HCT116 (cell line): ENCODE measurements around the gene NCSTN. TPM values are rescaled to one million over a fixed set of nuclear protein-coding genes. Genes with fewer than 3 reads are reported as not detected.

ENCODE experiments used
- ATAC-seq: fragments of 200-7000 bp; cut with Tn5 transposase; 2 replicates; pipeline ENCODE4 v1.9.1; 2020; ENCODE audit warnings: mild to moderate bottlenecking, moderate library complexity
- BruUV-seq: library from RNA; stranded (reverse); fragments of 400-500 nt; replicated peaks from 2 replicates; lab custom pipeline; 2021; lab: Mats Ljungman, UMichigan
- CTCF ChIA-PET: fragments of 300-600 bp; sonication (Branson Sonifier 250); formaldehyde crosslinking; loops from one replicate; lab custom pipeline; 2021; ENCODE audit warnings: antibody characterized with exemption; lab: Charles Lee
- POLR2A ChIA-PET: fragments of 300-600, 350-600 bp; sonication (Branson Sonifier 250); formaldehyde crosslinking; loops from one replicate; lab custom pipeline; 2021; ENCODE audit warnings: antibody characterized with exemption; lab: Charles Lee
- RAD21 ChIA-PET, 2 experiments: fragments of 300-600 bp; sonication (Branson Sonifier 250); formaldehyde crosslinking; loops; one replicate each; lab custom pipeline; 2023; ENCODE audit warnings: low total read pairs in 2 of 2; ENCODE audit not compliant: uncharacterized antibody in 2 of 2, unreplicated experiment in 2 of 2, low non-redundant PET in 1 of 2; lab: Charles Lee
- DNase-seq: peaks from one replicate; pipeline ENCODE4 v3.0.0-alpha.2; 2010; ENCODE audit warnings: low read depth, low spot score
- H2AFZ ChIP-seq: fragments of 200-600 bp; shearing (Covaris generic), sonication (generic); 2 replicates; pipeline ENCODE4 v1.6.1; 2017; ENCODE audit warnings: low read depth, mixed run types, mixed read lengths, antibody characterized with exemption, low read length; ENCODE audit not compliant: poor library complexity, severe bottlenecking
- H3K27ac ChIP-seq: 2 replicates; pipeline ENCODE4 v1.5.1; 2012; ENCODE audit warnings: low read depth, low read length
- H3K27me3 ChIP-seq: fragments of 200-600 bp; sonication (generic); 2 replicates; pipeline ENCODE4 v1.6.1; 2016; ENCODE audit warnings: mixed run types, low read length, mixed read lengths; ENCODE audit not compliant: insufficient read depth
- H3K36me3 ChIP-seq, 2 experiments: fragments of 200-500 bp in 1 of 2; fragments of 200-600 bp in 1 of 2; sonication (Bioruptor generic) in 1 of 2; sonication (generic) in 1 of 2; 2 replicates each; pipeline versions ENCODE4 v1.5.1 to v1.6.1; 2014 to 2016; ENCODE audit warnings: low read length in 2 of 2, inconsistent platforms in 1 of 2, mixed read lengths in 1 of 2, mixed run types in 1 of 2; ENCODE audit not compliant: insufficient read depth in 2 of 2, control insufficient read depth in 1 of 2
- H3K4me1 ChIP-seq, 2 experiments: fragments of 200-600 bp in 1 of 2; sonication (generic) in 1 of 2; 2 replicates each; pipeline versions ENCODE4 v1.5.1 to v1.6.1; 2012 to 2017; ENCODE audit warnings: low read length in 2 of 2, inconsistent platforms in 1 of 2, mild to moderate bottlenecking in 1 of 2, mixed read lengths in 1 of 2, mixed run types in 1 of 2, moderate library complexity in 1 of 2; ENCODE audit not compliant: insufficient read depth in 2 of 2, control insufficient read depth in 1 of 2
- H3K4me2 ChIP-seq: fragments of 200-600 bp; sonication (generic); 2 replicates; pipeline ENCODE4 v1.6.1; 2017; ENCODE audit warnings: mixed run types, low read length, mixed read lengths
- H3K4me3 ChIP-seq, 2 experiments: fragments of 200-600 bp in 1 of 2; sonication (generic) in 1 of 2; replicated peaks in 1 of 2; 2 replicates each; pipeline ENCODE4 v1.5.1; 2011 to 2016; ENCODE audit warnings: low read length in 2 of 2, control low read depth in 1 of 2, low read depth in 1 of 2, mild to moderate bottlenecking in 1 of 2, mixed read lengths in 1 of 2, mixed run types in 1 of 2
- H3K79me2 ChIP-seq: fragments of 200-600 bp; sonication (generic); 2 replicates; pipeline ENCODE4 v1.6.1; 2017; ENCODE audit warnings: mild to moderate bottlenecking, mixed run types, low read length, moderate library complexity, mixed read lengths; ENCODE audit not compliant: insufficient read depth
- H3K9ac ChIP-seq: fragments of 200-600 bp; sonication (generic); 2 replicates; pipeline ENCODE4 v1.6.1; 2016; ENCODE audit warnings: low read length, mixed read lengths
- H3K9me2 ChIP-seq: fragments of 200-600 bp; sonication (generic), shearing (Covaris generic); 2 replicates; pipeline ENCODE4 v1.6.1; 2017; ENCODE audit warnings: mixed run types, mild to moderate bottlenecking, moderate library complexity; ENCODE audit not compliant: insufficient read depth
- H3K9me3 ChIP-seq, 2 experiments: fragments of 200-500 bp in 1 of 2; fragments of 200-600 bp in 1 of 2; sonication (Bioruptor generic) in 1 of 2; sonication (generic) in 1 of 2; 2 replicates each; pipeline ENCODE4 v1.6.1; 2014 to 2017; ENCODE audit warnings: low read length in 2 of 2, mixed read lengths in 2 of 2, inconsistent platforms in 1 of 2, low read depth in 1 of 2, mild to moderate bottlenecking in 1 of 2, mixed run types in 1 of 2, moderate library complexity in 1 of 2; ENCODE audit not compliant: control insufficient read depth in 1 of 2, insufficient read depth in 1 of 2
- H4K20me1 ChIP-seq: fragments of 200-600 bp; sonication (generic), shearing (Covaris generic); 2 replicates; pipeline ENCODE4 v1.6.1; 2017; ENCODE audit warnings: mixed run types, mild to moderate bottlenecking, moderate library complexity; ENCODE audit not compliant: insufficient read depth
- CBX3 ChIP-seq: IDR thresholded peaks from 2 replicates; pipeline ENCODE4 v1.6.1; 2012; ENCODE audit warnings: low read depth
- CEBPB ChIP-seq: IDR thresholded peaks from 2 replicates; pipeline ENCODE4 v1.6.1; 2012; ENCODE audit warnings: low read depth
- EGR1 ChIP-seq: IDR thresholded peaks from 2 replicates; pipeline ENCODE4 v1.6.1; 2012; ENCODE audit warnings: low read depth
- ELF1 ChIP-seq: IDR thresholded peaks from 2 replicates; pipeline ENCODE4 v1.6.1; 2012; ENCODE audit warnings: low read depth, borderline replicate concordance
- EZH2phosphoT487 ChIP-seq: fragments of 200-600 bp; IDR thresholded peaks from 2 replicates; pipeline ENCODE4 v1.6.1; 2018; ENCODE audit warnings: antibody characterized with exemption, borderline replicate concordance
- JUND ChIP-seq: IDR thresholded peaks from 2 replicates; pipeline ENCODE4 v1.6.1; 2012
- POLR2A ChIP-seq: IDR thresholded peaks from 2 replicates; pipeline ENCODE4 v1.7.0; 2011; ENCODE audit warnings: borderline replicate concordance; ENCODE audit not compliant: insufficient read depth, insufficient read length; ENCODE audit errors: extremely low read depth
- RAD21 ChIP-seq: IDR thresholded peaks from 2 replicates; pipeline ENCODE4 v1.6.1; 2012; ENCODE audit warnings: low read depth, mild to moderate bottlenecking
- SP1 ChIP-seq: IDR thresholded peaks from 2 replicates; pipeline ENCODE4 v1.6.1; 2012; ENCODE audit warnings: low read depth
- SRF ChIP-seq: IDR thresholded peaks from 2 replicates; pipeline ENCODE4 v1.6.1; 2012; ENCODE audit warnings: low read depth
- TCF7L2 ChIP-seq: IDR thresholded peaks from 2 replicates; pipeline ENCODE4 v1.7.0; 2011; ENCODE audit warnings: borderline replicate concordance, inconsistent platforms; ENCODE audit not compliant: insufficient read depth, insufficient read length; ENCODE audit errors: extremely low read depth
- ZNF274 ChIP-seq: fragments of 200-500 bp; sonication (Bioruptor generic); IDR thresholded peaks from 2 replicates; pipeline ENCODE4 v1.6.1; 2014; ENCODE audit warnings: mild to moderate bottlenecking, low read depth, low read length, inconsistent platforms
- intact Hi-C: fragments of 100-400 bp; cut with micrococcal nuclease; formaldehyde crosslinking; loops from 2 replicates; pipeline ENCODE4 v1.10.0; 2022
- total RNA-seq: library from RNA; stranded (reverse); gene quantifications from one replicate; pipeline ENCODE4 v1.2.1, GENCODE V29; 2021; ENCODE audit not compliant: unreplicated experiment
- TF ChIP-seq, protein P1 (sequence below): IDR thresholded peaks from 2 replicates; pipeline ENCODE4 v1.6.1; 2012; ENCODE audit warnings: low read depth
- TF ChIP-seq, protein P2 (sequence below): IDR thresholded peaks from 2 replicates; pipeline ENCODE4 v1.6.1; 2011; ENCODE audit warnings: mild to moderate bottlenecking, low read length, moderate library complexity; ENCODE audit not compliant: insufficient replicate concordance; ENCODE audit errors: extremely low read depth
- TF ChIP-seq, protein P3 (sequence below): IDR thresholded peaks from 2 replicates; pipeline ENCODE4 v1.6.1; 2012
- TF ChIP-seq, protein P4 (sequence below), 3 experiments: fragments of 200-600 bp in 1 of 3; sonication (generic) in 1 of 3; IDR thresholded peaks in 2 of 3; conservative IDR thresholded peaks in 1 of 3; 2 replicates each; pipeline ENCODE4 v1.5.1; 2012 to 2017; ENCODE audit warnings: low read depth in 2 of 3, low read length in 2 of 3, antibody characterized with exemption in 1 of 3, borderline replicate concordance in 1 of 3, control low read depth in 1 of 3, mild to moderate bottlenecking in 1 of 3, mixed read lengths in 1 of 3, mixed run types in 1 of 3, moderate library complexity in 1 of 3; ENCODE audit not compliant: insufficient read depth in 1 of 3

NCSTN gene
- total RNA-seq, 1 experiment from 2014 or later = 68.4 TPM

DNA sequence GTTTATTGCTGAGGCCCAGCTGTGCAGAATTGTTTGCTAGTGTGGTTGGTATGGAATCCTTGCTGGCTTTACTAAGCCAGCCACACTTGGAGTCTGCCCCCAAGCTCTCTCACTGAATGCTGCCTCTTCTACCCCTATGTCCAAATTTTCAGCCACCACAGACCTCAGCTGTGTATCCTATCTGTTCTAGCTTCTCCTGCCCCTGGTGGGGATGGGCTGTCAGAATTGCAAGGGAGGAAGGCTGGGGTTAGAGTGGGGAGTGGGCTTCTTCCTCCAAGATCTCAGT is 28.1 kb downstream of the NCSTN start:
- Histone ChIP-seq H3K27ac (no peak overlapping the region), H3K36me3 (no peaks in the 10 kb centered on the region), H3K9me2 (no peaks in the 10 kb centered on the region), H3K9ac (no peak overlapping the region), H3K4me2 (no peak overlapping the region), H4K20me1 (no peaks in the 10 kb centered on the region), H3K9me3 (no peaks in the 10 kb centered on the region), H3K4me1 (no peaks in the 10 kb centered on the region), H3K79me2 (no peaks in the 10 kb centered on the region), H2AFZ (no peak overlapping the region), H3K4me3 (no peak overlapping the region), H3K27me3 (no peaks in the 10 kb centered on the region)
- POLR2A ChIA-PET = no interaction called here
- no TSS peak for BruUV-seq
- CTCF ChIA-PET = interaction anchor here (1.5 kb wide), 1 partner anchor 10 kb away, joined by 5 read pairs; no protein-coding TSS in a partner anchor
- RAD21 ChIA-PET = no interaction called here
- DNase-seq (no peak), ATAC-seq (no peak)
- intact Hi-C loops = no loop called here
- TF ChIP-seq, protein P1, sequence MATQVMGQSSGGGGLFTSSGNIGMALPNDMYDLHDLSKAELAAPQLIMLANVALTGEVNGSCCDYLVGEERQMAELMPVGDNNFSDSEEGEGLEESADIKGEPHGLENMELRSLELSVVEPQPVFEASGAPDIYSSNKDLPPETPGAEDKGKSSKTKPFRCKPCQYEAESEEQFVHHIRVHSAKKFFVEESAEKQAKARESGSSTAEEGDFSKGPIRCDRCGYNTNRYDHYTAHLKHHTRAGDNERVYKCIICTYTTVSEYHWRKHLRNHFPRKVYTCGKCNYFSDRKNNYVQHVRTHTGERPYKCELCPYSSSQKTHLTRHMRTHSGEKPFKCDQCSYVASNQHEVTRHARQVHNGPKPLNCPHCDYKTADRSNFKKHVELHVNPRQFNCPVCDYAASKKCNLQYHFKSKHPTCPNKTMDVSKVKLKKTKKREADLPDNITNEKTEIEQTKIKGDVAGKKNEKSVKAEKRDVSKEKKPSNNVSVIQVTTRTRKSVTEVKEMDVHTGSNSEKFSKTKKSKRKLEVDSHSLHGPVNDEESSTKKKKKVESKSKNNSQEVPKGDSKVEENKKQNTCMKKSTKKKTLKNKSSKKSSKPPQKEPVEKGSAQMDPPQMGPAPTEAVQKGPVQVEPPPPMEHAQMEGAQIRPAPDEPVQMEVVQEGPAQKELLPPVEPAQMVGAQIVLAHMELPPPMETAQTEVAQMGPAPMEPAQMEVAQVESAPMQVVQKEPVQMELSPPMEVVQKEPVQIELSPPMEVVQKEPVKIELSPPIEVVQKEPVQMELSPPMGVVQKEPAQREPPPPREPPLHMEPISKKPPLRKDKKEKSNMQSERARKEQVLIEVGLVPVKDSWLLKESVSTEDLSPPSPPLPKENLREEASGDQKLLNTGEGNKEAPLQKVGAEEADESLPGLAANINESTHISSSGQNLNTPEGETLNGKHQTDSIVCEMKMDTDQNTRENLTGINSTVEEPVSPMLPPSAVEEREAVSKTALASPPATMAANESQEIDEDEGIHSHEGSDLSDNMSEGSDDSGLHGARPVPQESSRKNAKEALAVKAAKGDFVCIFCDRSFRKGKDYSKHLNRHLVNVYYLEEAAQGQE = no peak
- TF ChIP-seq SRF (no peak), CBX3 (no peak), POLR2A (no peak), CEBPB (no peak), ZNF274 (no peak), TCF7L2 (no peak), ELF1 (no peak), SP1 (no peak), JUND (no peak), RAD21 (no peak), EGR1 (no peak), EZH2phosphoT487 (no peak)
- TF ChIP-seq, protein P2, sequence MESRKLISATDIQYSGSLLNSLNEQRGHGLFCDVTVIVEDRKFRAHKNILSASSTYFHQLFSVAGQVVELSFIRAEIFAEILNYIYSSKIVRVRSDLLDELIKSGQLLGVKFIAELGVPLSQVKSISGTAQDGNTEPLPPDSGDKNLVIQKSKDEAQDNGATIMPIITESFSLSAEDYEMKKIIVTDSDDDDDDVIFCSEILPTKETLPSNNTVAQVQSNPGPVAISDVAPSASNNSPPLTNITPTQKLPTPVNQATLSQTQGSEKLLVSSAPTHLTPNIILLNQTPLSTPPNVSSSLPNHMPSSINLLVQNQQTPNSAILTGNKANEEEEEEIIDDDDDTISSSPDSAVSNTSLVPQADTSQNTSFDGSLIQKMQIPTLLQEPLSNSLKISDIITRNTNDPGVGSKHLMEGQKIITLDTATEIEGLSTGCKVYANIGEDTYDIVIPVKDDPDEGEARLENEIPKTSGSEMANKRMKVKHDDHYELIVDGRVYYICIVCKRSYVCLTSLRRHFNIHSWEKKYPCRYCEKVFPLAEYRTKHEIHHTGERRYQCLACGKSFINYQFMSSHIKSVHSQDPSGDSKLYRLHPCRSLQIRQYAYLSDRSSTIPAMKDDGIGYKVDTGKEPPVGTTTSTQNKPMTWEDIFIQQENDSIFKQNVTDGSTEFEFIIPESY = no peak
- TF ChIP-seq, protein P3, sequence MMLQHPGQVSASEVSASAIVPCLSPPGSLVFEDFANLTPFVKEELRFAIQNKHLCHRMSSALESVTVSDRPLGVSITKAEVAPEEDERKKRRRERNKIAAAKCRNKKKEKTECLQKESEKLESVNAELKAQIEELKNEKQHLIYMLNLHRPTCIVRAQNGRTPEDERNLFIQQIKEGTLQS = no peak
- TF ChIP-seq, protein P4, sequence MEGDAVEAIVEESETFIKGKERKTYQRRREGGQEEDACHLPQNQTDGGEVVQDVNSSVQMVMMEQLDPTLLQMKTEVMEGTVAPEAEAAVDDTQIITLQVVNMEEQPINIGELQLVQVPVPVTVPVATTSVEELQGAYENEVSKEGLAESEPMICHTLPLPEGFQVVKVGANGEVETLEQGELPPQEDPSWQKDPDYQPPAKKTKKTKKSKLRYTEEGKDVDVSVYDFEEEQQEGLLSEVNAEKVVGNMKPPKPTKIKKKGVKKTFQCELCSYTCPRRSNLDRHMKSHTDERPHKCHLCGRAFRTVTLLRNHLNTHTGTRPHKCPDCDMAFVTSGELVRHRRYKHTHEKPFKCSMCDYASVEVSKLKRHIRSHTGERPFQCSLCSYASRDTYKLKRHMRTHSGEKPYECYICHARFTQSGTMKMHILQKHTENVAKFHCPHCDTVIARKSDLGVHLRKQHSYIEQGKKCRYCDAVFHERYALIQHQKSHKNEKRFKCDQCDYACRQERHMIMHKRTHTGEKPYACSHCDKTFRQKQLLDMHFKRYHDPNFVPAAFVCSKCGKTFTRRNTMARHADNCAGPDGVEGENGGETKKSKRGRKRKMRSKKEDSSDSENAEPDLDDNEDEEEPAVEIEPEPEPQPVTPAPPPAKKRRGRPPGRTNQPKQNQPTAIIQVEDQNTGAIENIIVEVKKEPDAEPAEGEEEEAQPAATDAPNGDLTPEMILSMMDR (IDR thresholded peaks at IDR 0.05 in 2 of 3, conservative IDR thresholded peaks at IDR 0.05 in 1 of 3; ENCODE audit: borderline replicate concordance in 1 of 3, insufficient read depth in 1 of 3, low read depth in 2 of 3, low read length in 2 of 3) = no peak
